ENCODE data around the gene CDKN2D.
A peak's percentile ranks its signal among the peaks of the same experiment; 100 is the strongest.

DNA sequence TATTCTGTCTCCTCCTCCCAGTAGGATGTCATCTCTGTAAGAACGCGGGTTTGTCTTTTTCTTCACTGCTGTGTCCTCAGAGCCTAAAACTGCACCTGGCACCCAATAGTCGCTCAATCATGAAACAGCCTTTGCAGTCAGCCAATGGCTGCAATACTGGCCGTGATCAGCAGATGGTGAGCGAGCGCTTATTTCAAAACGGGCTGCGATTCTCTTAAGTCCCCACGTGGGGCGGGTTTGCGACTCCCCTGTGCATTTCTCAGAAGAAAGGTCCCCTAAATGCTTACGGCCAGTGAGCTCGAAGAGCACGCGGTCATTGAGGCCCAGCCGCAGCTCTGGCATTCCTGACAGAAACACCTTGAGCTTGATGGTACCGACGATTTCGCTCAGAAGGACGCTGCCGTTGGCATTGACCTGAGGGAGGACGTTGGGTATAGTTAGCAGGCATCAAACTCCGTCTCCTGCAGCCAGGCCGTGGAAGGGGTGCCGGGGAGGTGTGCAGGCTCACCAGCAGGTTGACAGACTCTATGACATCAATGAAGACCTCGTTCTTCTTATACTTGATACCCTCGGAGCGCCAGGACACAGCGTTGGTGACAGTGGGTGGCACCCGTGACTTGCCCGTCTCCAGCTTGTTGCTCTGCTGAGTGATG is 12.3 kb upstream of the CDKN2D start:
- TF ChIP-seq, protein P1, sequence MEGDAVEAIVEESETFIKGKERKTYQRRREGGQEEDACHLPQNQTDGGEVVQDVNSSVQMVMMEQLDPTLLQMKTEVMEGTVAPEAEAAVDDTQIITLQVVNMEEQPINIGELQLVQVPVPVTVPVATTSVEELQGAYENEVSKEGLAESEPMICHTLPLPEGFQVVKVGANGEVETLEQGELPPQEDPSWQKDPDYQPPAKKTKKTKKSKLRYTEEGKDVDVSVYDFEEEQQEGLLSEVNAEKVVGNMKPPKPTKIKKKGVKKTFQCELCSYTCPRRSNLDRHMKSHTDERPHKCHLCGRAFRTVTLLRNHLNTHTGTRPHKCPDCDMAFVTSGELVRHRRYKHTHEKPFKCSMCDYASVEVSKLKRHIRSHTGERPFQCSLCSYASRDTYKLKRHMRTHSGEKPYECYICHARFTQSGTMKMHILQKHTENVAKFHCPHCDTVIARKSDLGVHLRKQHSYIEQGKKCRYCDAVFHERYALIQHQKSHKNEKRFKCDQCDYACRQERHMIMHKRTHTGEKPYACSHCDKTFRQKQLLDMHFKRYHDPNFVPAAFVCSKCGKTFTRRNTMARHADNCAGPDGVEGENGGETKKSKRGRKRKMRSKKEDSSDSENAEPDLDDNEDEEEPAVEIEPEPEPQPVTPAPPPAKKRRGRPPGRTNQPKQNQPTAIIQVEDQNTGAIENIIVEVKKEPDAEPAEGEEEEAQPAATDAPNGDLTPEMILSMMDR (IDR thresholded peaks at IDR 0.05): peak; percentile 97 to 100 (median 99)
- peak in 1 of 2 donors; percentile 24 for TF ChIP-seq POLR2A (IDR thresholded peaks at IDR 0.05)

Data from uterus (tissue), 2 donors.